GM12878 (cell line): ENCODE data around the gene SEC14L1. TPM values are rescaled to one million over a fixed set of nuclear protein-coding genes. Genes with fewer than 3 reads are reported as not detected.

Experiments used
- ATAC-seq: fragments of 200-7000 bp; cut with Tn5 transposase; 3 replicates; pipeline ENCODE4 v1.9.1; 2020; ENCODE audit warnings: mild to moderate bottlenecking, moderate library complexity
- BruUV-seq: library from RNA; stranded (reverse); fragments of 400-500 nt; replicated peaks from 2 replicates; lab custom pipeline; 2021; lab: Mats Ljungman, UMichigan
- CTCF ChIA-PET: fragments of 300-600 bp; sonication (Branson Sonifier 250); formaldehyde crosslinking; extraction: SDS; loops from one replicate; lab custom pipeline; 2021; ENCODE audit warnings: inconsistent platforms; lab: Yijun Ruan, JAX
- POLR2A ChIA-PET: fragments of 350-600 bp; formaldehyde crosslinking; extraction: SDS; loops from one replicate; lab custom pipeline; 2021; ENCODE audit warnings: inconsistent platforms; lab: Charles Lee
- RAD21 ChIA-PET: fragments of 300-600 bp; sonication (Branson Sonifier 250); formaldehyde crosslinking; loops from one replicate; lab custom pipeline; 2023; ENCODE audit warnings: antibody characterized with exemption; ENCODE audit not compliant: unreplicated experiment; lab: Charles Lee
- SMC1A ChIA-PET: fragments of 300-600 bp; sonication (Branson Sonifier 250); formaldehyde crosslinking; loops from one replicate; lab custom pipeline; 2023; ENCODE audit not compliant: unreplicated experiment, uncharacterized antibody; lab: Charles Lee
- DNase-seq: peaks from one replicate; pipeline ENCODE4 v3.0.0-alpha.2; 2011; ENCODE audit warnings: low read depth, low spot score
- FAIRE-seq: peaks from 3 replicates; lab custom pipeline; 2011; peaks lifted over from hg19 to GRCh38; lab: Jason Lieb, UNC
- H2AFZ ChIP-seq: 2 replicates; pipeline ENCODE4 v1.6.0; 2011; ENCODE audit warnings: low read depth, low read length, control low read depth; ENCODE audit not compliant: control insufficient read depth
- H3K27ac ChIP-seq: 2 replicates; pipeline ENCODE4 v1.5.1; 2011; ENCODE audit warnings: control low read depth; ENCODE audit not compliant: control insufficient read depth, insufficient read depth
- H3K27me3 ChIP-seq, 2 experiments: replicated peaks in 1 of 2; 2 replicates each; pipeline versions ENCODE4 v1.6.0 to v1.6.1; 2011; ENCODE audit warnings: low read length in 1 of 2; ENCODE audit not compliant: control insufficient read depth in 2 of 2, insufficient read depth in 2 of 2
- H3K36me3 ChIP-seq, 2 experiments: 2 replicates each; pipeline ENCODE4 v1.5.1; 2011; ENCODE audit warnings: low read length in 1 of 2; ENCODE audit not compliant: control insufficient read depth in 2 of 2, insufficient read depth in 2 of 2
- H3K4me1 ChIP-seq: 2 replicates; pipeline ENCODE4 v1.6.1; 2011; ENCODE audit warnings: mild to moderate bottlenecking, low read length, moderate library complexity, mixed read lengths; ENCODE audit not compliant: control insufficient read depth, insufficient read depth
- H3K4me2 ChIP-seq: 2 replicates; pipeline ENCODE4 v1.6.0; 2011; ENCODE audit warnings: control low read depth; ENCODE audit not compliant: control insufficient read depth, insufficient read depth
- H3K4me3 ChIP-seq: fragments of 200-600 bp; sonication (generic); 2 replicates; pipeline ENCODE4 v1.5.1; 2016
- H3K79me2 ChIP-seq: 2 replicates; pipeline ENCODE4 v1.6.0; 2011; ENCODE audit warnings: low read length; ENCODE audit not compliant: control insufficient read depth, insufficient read depth
- H3K9ac ChIP-seq: 2 replicates; pipeline ENCODE4 v1.8.0; 2011; ENCODE audit warnings: low read length, control low read depth, mixed read lengths; ENCODE audit not compliant: control insufficient read depth, insufficient read depth
- H3K9me3 ChIP-seq: replicated peaks from 3 replicates; pipeline ENCODE4 v1.5.1; 2011; ENCODE audit warnings: mild to moderate bottlenecking, low read length; ENCODE audit not compliant: control insufficient read depth, insufficient read depth
- H4K20me1 ChIP-seq: 2 replicates; pipeline ENCODE4 v1.6.0; 2011; ENCODE audit not compliant: control insufficient read depth, insufficient read depth
- CREM ChIP-seq: IDR thresholded peaks from 2 replicates; pipeline ENCODE4 v1.6.1; 2014; ENCODE audit warnings: antibody characterized with exemption, low read depth
- EED ChIP-seq: sonication (generic); IDR thresholded peaks from 2 replicates; pipeline ENCODE4 v1.6.1; 2016; ENCODE audit warnings: antibody characterized with exemption, low read depth
- FOS ChIP-seq: IDR thresholded peaks from 3 replicates; pipeline ENCODE4 v1.6.1; 2011; ENCODE audit warnings: borderline replicate concordance; ENCODE audit not compliant: insufficient read length; ENCODE audit errors: extremely low read depth
- HDAC2 ChIP-seq: fragments of 200-600 bp; sonication (generic); IDR thresholded peaks from 2 replicates; pipeline ENCODE4 v1.6.1; 2017
- MEF2A ChIP-seq: IDR thresholded peaks from 2 replicates; pipeline ENCODE4 v1.6.1; 2011; ENCODE audit warnings: low read depth, mild to moderate bottlenecking, low read length, moderate library complexity; ENCODE audit not compliant: insufficient read depth
- MTA2 ChIP-seq: fragments of 450-650 bp; IDR thresholded peaks from 2 replicates; pipeline ENCODE4 v1.6.1; 2016; ENCODE audit warnings: low read depth, mild to moderate bottlenecking, moderate library complexity
- MYB ChIP-seq: fragments of 150-350 bp; IDR thresholded peaks from 2 replicates; pipeline ENCODE4 v1.6.1; 2014; ENCODE audit warnings: mild to moderate bottlenecking, low read depth, low read length, borderline replicate concordance
- STAT3 ChIP-seq: IDR thresholded peaks from 2 replicates; pipeline ENCODE4 v1.6.1; 2011; ENCODE audit warnings: low read depth, low read length, improper control_type of control experiment
- TCF3 ChIP-seq: IDR thresholded peaks from 2 replicates; pipeline ENCODE4 v1.6.1; 2012; ENCODE audit warnings: low read depth, mild to moderate bottlenecking, low read length, borderline replicate concordance; ENCODE audit not compliant: insufficient read depth
- ZSCAN29 ChIP-seq: fragments of 450-650 bp; IDR thresholded peaks from 2 replicates; pipeline ENCODE4 v1.6.1; 2017; ENCODE audit warnings: mild to moderate bottlenecking, moderate library complexity
- WGBS: methylation state at CpG from one replicate; pipeline ENCODE4 v1.1.6; 2016; ENCODE audit warnings: low lambda C conversion rate; ENCODE audit not compliant: insufficient replicate concordance, insufficient coverage; ENCODE audit errors: missing lambda C conversion rate; 5-methylcytosine and 5-hydroxymethylcytosine counted together
- in situ Hi-C: fragments of 300-500 bp; cut with MboI; formaldehyde crosslinking; loops from 9 replicates; pipeline ENCODE4 v1.14.3; 2018; ENCODE audit warnings: mixed read lengths
- intact Hi-C: fragments of 100-400 bp; cut with micrococcal nuclease; formaldehyde crosslinking; loops from one replicate; pipeline ENCODE4 v1.14.2; 2022; ENCODE audit not compliant: unreplicated experiment
- polyA plus RNA-seq, 11 experiments: library from polyadenylated mRNA; depleted of rRNA in 4 of 11; unstranded in 6 of 11; stranded (reverse) in 5 of 11; fragments of >200 nt; fragmentation: Nextera tagmentation in 4 of 11; fragmentation: Illumina TruSeq in 1 of 11; extraction: Ambion mirVana in 4 of 11; extraction: Trizol in 1 of 11; gene quantifications; 1 replicate in 1 of 11; 2 replicates in 10 of 11; pipeline versions ENCODE4 v1.2.1 to v1.2.3, GENCODE V29; 2011 to 2016; ENCODE audit warnings: inconsistent platforms in 2 of 11, missing spikeins in 2 of 11, low read depth in 1 of 11
- total RNA-seq, 4 experiments: library from RNA; depleted of rRNA in 3 of 4; stranded (reverse); fragments of >200 nt in 3 of 4; fragmentation: Illumina TruSeq in 1 of 4; extraction: Trizol in 1 of 4; gene quantifications; 2 replicates each; pipeline versions ENCODE4 v1.2.1 to v1.2.3, GENCODE V29; 2013 to 2021
- TF ChIP-seq, protein P1 (sequence below): IDR thresholded peaks from 2 replicates; pipeline ENCODE4 v1.6.1; 2011; ENCODE audit warnings: borderline replicate concordance, low read depth, mild to moderate bottlenecking, moderate library complexity, low read length; ENCODE audit not compliant: insufficient read depth, poor library complexity, severe bottlenecking
- TF ChIP-seq, protein P2 (sequence below): IDR thresholded peaks from 2 replicates; pipeline ENCODE4 v1.6.1; 2011; ENCODE audit warnings: low read depth, mild to moderate bottlenecking, low read length, moderate library complexity, borderline replicate concordance; ENCODE audit errors: extremely low read depth
- TF ChIP-seq, protein P3 (sequence below): fragments of 450-650 bp; formaldehyde crosslinking; IDR thresholded peaks from 2 replicates; pipeline ENCODE4 v1.4.0; 2020; ENCODE audit warnings: mild to moderate bottlenecking, moderate library complexity
- TF ChIP-seq, protein P4 (sequence below): fragments of 450-650 bp; IDR thresholded peaks from 2 replicates; pipeline ENCODE4 v1.6.1; 2014; ENCODE audit warnings: mild to moderate bottlenecking

Gene SEC14L1
- total and polyA plus RNA-seq, 10 of the 15 experiments (the other 5 are each of a cell fraction or from before 2014, with no cell fraction given) = 6.3 to 66.1 (median 33.5) TPM

DNA sequence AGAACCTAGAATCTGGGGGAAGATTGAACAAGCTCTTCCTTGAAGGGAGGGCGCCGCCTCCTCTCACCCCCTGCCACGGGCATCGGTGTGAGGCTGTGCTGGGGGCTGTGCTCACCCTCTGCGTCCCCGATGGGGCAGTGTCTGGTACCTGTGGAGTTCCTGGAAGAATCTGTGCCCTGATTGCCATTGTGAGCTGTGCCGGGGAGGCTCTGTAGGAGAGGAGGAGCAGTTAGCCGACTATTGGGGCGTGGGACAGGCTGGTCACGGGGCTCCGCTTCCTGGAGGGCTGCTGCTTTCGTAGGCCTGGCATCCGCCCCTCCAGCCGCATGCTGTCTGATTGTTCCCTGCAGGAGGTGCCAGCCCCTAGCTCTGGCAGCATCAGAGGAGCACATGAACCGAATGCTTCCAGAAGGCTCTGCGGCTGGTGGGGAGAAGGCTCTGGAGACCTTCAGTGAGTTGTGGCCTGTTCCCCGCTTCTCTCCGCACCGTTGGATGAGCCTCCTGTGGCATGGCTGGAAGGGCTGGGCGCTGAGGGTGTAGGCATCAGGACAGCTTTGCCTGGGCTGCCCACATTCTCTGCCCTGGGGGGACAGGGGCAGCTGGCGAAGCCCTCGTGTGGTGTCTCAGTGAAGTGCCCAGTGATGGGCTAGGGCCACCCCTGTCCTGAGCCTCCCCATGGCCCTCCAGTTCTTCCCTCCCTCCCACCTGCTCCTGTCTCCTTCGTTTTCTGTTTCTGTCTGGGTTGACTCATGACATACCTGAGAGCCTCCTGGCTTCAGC is 86.9 kb downstream of the SEC14L1 start (continued):
- TF ChIP-seq STAT3 = no peak
- no peak for TF ChIP-seq MYB

DNA sequence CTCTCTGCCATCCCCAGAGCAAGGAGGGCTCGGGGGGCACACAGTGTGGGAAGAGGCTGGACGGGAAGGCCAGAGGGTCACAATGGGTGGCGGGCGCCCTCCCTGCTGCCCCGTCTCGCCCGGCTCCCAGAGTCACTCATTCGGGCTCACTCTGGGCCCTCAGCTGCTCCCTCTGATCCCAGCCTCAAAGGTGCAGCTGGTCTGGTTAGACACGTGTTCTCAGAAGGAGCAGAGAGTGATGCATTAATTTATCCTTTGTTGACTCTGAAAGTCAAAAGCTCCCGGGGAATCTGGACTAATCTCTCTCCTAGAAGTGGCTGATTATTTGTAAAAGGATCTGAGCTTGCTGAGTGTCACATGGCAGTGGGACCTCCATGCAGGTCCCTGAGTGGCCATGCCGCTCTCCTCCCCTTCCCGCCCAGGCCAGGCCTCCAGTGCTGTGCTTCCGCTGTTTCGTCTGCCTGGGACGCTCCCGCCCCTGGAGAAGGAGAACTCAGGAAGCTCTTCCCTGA is 87.5 kb downstream of the SEC14L1 start:
- Histone ChIP-seq H3K36me3 (no peaks in the 10 kb centered on the region), H4K20me1 (no peaks in the 10 kb centered on the region), H3K27me3 (no peaks in the 10 kb centered on the region), H3K27ac (no peak overlapping the region), H3K4me1 (no peaks in the 10 kb centered on the region), H3K4me2 (no peak overlapping the region), H3K4me3 (no peak overlapping the region), H3K9me3 (peaks cover 11% of the 10 kb centered on the region), H2AFZ (no peak overlapping the region), H3K9ac (no peak overlapping the region), H3K79me2 (no peaks in the 10 kb centered on the region)
- intact Hi-C loops (no loop called here), in situ Hi-C loops (no loop called here)
- RAD21 ChIA-PET = no interaction called here
- 70% methylated on average over 16 of the region's 16 CpGs for WGBS
- SMC1A ChIA-PET = interaction anchor here (1.0 kb wide), 1 partner anchor 16 kb away, joined by 3 read pairs; no protein-coding TSS in a partner anchor
- CTCF ChIA-PET = no interaction called here
- no peak for ATAC-seq
- no peak for DNase-seq
- no peak for FAIRE-seq
- BruUV-seq = no TSS peak
- POLR2A ChIA-PET = interaction anchor here (0.6 kb wide), 2 partner anchors 85 to 1770 kb away, joined by 3 read pairs; no protein-coding TSS in a partner anchor
- TF ChIP-seq MTA2 = no peak
- TF ChIP-seq TCF3 = no peak
- no peak for TF ChIP-seq EED
- TF ChIP-seq, protein P1, sequence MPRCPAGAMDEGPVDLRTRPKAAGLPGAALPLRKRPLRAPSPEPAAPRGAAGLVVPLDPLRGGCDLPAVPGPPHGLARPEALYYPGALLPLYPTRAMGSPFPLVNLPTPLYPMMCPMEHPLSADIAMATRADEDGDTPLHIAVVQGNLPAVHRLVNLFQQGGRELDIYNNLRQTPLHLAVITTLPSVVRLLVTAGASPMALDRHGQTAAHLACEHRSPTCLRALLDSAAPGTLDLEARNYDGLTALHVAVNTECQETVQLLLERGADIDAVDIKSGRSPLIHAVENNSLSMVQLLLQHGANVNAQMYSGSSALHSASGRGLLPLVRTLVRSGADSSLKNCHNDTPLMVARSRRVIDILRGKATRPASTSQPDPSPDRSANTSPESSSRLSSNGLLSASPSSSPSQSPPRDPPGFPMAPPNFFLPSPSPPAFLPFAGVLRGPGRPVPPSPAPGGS = no peak
- TF ChIP-seq MEF2A = no peak
- TF ChIP-seq, protein P2, sequence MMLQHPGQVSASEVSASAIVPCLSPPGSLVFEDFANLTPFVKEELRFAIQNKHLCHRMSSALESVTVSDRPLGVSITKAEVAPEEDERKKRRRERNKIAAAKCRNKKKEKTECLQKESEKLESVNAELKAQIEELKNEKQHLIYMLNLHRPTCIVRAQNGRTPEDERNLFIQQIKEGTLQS = no peak
- TF ChIP-seq MYB = no peak
- TF ChIP-seq CREM = no peak
- TF ChIP-seq, protein P3, sequence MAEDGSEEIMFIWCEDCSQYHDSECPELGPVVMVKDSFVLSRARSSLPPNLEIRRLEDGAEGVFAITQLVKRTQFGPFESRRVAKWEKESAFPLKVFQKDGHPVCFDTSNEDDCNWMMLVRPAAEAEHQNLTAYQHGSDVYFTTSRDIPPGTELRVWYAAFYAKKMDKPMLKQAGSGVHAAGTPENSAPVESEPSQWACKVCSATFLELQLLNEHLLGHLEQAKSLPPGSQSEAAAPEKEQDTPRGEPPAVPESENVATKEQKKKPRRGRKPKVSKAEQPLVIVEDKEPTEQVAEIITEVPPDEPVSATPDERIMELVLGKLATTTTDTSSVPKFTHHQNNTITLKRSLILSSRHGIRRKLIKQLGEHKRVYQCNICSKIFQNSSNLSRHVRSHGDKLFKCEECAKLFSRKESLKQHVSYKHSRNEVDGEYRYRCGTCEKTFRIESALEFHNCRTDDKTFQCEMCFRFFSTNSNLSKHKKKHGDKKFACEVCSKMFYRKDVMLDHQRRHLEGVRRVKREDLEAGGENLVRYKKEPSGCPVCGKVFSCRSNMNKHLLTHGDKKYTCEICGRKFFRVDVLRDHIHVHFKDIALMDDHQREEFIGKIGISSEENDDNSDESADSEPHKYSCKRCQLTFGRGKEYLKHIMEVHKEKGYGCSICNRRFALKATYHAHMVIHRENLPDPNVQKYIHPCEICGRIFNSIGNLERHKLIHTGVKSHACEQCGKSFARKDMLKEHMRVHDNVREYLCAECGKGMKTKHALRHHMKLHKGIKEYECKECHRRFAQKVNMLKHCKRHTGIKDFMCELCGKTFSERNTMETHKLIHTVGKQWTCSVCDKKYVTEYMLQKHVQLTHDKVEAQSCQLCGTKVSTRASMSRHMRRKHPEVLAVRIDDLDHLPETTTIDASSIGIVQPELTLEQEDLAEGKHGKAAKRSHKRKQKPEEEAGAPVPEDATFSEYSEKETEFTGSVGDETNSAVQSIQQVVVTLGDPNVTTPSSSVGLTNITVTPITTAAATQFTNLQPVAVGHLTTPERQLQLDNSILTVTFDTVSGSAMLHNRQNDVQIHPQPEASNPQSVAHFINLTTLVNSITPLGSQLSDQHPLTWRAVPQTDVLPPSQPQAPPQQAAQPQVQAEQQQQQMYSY (CRISPR knock-in tag) = no peak
- no peak for TF ChIP-seq ZSCAN29
- no peak for TF ChIP-seq FOS
- TF ChIP-seq HDAC2 = no peak
- TF ChIP-seq, protein P4, sequence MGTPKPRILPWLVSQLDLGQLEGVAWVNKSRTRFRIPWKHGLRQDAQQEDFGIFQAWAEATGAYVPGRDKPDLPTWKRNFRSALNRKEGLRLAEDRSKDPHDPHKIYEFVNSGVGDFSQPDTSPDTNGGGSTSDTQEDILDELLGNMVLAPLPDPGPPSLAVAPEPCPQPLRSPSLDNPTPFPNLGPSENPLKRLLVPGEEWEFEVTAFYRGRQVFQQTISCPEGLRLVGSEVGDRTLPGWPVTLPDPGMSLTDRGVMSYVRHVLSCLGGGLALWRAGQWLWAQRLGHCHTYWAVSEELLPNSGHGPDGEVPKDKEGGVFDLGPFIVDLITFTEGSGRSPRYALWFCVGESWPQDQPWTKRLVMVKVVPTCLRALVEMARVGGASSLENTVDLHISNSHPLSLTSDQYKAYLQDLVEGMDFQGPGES = no peak
